ENCODE results near the gene RBM20.
"Not testable (repeated sequence)": the region's sequence is repeated elsewhere in the genome, so short reads cannot be mapped to it uniquely, and the experiment has no call there.

RBM20 gene

DNA sequence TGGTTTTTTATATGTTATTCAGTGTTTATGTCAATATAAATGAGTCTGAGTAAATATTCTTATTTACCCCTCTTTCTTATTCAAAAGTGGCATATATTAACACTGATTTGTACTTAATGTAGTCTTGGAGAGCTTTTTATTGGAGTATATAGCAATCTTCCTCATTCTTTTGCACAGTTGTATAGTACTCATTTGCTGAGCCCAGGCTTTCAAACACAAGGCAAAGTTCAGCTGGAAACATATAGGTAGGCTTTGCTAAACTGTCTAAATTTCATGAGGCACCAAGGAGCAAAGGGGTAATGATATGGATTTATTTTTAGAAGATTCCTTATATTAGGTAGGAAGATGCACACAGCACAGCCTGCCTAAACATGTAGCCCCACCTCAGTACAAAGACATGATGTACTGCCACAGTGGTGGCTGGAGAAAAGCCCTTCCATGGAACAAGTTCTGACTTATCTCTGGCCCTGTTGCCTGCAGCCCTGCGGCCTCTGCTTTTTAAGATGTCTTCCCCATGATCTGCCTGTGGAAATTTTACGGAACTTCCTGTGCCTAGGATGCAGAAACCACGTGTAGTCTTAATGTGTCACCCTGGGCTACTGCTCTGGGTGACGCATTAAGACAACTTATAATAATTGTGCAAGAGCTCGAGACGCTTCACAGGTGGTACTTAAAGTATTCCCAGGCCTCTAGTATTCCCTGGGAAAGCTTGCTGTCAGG lies 218.0 kb downstream of the RBM20 start:
- TF ChIP-seq SUZ12 (IDR thresholded peaks at IDR 0.05; ENCODE audit: extremely low read depth, insufficient read depth, insufficient read length) (no peak), YY1 (IDR thresholded peaks at IDR 0.05; ENCODE audit: insufficient read depth, insufficient read length) (no peak), ZNF274 (IDR thresholded peaks at IDR 0.05; ENCODE audit: low read depth, low read length) (no peak)
- Histone ChIP-seq H3K36me3 (ENCODE audit: insufficient read depth, insufficient read length, low read length) (no peaks in the 10 kb centered on the region), H3K4me3 (ENCODE audit: insufficient read length, low read depth) (no peak overlapping the region), H3K9ac (ENCODE audit: insufficient read length, low read depth) (no peak overlapping the region), H3K27me3 (ENCODE audit: insufficient read depth, insufficient read length) (no peaks in the 10 kb centered on the region), H3K9me3 (ENCODE audit: insufficient read depth, low read length) (no peaks in the 10 kb centered on the region), H3K4me1 (ENCODE audit: insufficient read depth, insufficient read length) (no peaks in the 10 kb centered on the region)
- no peak for DNase-seq (ENCODE audit: low read depth, low spot score)

DNA sequence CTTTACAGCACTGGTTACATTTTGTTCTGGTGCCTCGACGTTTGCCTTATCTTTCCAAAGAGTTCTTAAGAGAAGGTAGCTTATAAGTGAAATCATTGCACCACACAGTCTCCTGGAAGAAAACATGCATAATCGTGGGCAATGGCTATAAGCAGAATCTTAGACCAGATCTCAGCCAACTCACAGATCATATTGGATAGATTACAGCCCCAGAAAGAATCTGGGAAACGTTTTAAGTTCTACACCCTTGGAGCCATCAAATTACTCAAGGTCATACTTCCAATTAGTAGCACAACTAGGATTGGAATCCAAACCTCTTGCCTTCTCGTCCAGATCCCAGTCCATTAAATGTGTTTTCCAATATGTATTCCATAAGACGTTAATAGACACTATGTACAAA lies 218.8 kb downstream of the RBM20 start:
- Histone ChIP-seq H3K27me3 (ENCODE audit: insufficient read depth, insufficient read length) (no peaks in the 10 kb centered on the region), H3K36me3 (ENCODE audit: insufficient read depth, insufficient read length, low read length) (no peaks in the 10 kb centered on the region), H3K9ac (ENCODE audit: insufficient read length, low read depth) (no peak overlapping the region), H3K4me1 (ENCODE audit: insufficient read depth, insufficient read length) (no peaks in the 10 kb centered on the region), H3K9me3 (ENCODE audit: insufficient read depth, low read length) (no peaks in the 10 kb centered on the region), H3K4me3 (ENCODE audit: insufficient read length, low read depth) (no peak overlapping the region)
- DNase-seq (ENCODE audit: low read depth, low spot score), result no peak
- TF ChIP-seq ZNF274 (IDR thresholded peaks at IDR 0.05; ENCODE audit: low read depth, low read length) (no peak), YY1 (IDR thresholded peaks at IDR 0.05; ENCODE audit: insufficient read depth, insufficient read length) (no peak), SUZ12 (IDR thresholded peaks at IDR 0.05; ENCODE audit: extremely low read depth, insufficient read depth, insufficient read length) (no peak)

DNA sequence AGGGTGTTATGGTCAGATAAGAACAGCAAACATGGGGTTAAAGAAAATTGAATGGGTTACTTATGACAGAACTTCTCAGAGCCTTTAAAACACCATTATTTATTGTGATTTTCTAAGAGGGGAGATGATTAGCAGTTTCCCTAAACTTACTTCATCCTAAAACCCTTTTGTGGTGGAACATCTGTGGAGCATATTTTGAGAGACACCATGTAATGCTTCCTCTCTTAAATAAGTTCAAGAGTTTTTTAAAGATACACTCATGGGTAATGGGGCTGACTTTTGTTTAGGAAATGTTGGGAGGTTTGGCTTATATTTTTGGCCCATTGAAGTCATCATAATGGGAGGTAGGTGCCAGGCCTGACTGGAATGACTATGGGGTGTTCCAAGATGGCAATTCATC lies 219.2 kb downstream of the RBM20 start:
- H3K36me3 ChIP-seq (ENCODE audit: insufficient read depth, insufficient read length, low read length), result no peaks in the 10 kb centered on the region
- DNase-seq (ENCODE audit: low read depth, low spot score), result no peak
- no peaks in the 10 kb centered on the region for H3K9me3 ChIP-seq (ENCODE audit: insufficient read depth, low read length)
- H3K27me3 ChIP-seq (ENCODE audit: insufficient read depth, insufficient read length), result no peaks in the 10 kb centered on the region
- TF ChIP-seq ZNF274 (IDR thresholded peaks at IDR 0.05; ENCODE audit: low read depth, low read length) (no peak), SUZ12 (IDR thresholded peaks at IDR 0.05; ENCODE audit: extremely low read depth, insufficient read depth, insufficient read length) (no peak), YY1 (IDR thresholded peaks at IDR 0.05; ENCODE audit: insufficient read depth, insufficient read length) (no peak)
- no peak overlapping the region for H3K4me3 ChIP-seq (ENCODE audit: insufficient read length, low read depth)
- no peaks in the 10 kb centered on the region for H3K4me1 ChIP-seq (ENCODE audit: insufficient read depth, insufficient read length)
- no peak overlapping the region for H3K9ac ChIP-seq (ENCODE audit: insufficient read length, low read depth)

DNA sequence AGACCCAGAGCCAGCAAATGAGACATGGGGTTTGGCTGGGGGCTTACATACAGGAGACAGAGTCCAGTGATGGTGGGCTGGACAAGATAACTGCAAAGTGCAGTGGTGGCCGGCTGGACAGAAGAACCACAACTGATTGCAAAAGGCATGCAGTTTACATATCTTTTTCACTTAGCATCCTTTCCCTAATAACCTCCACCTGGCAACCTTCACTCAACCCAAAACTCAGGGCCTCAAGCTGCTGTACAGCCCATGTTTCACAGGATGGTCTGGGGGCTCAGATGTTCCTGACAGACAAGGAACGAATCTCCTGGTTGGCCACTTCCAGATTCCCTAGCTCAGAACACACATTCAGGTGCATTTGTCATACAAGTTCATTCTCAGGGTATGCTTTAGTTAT lies 219.8 kb downstream of the RBM20 start:
- Histone ChIP-seq H3K36me3 (ENCODE audit: insufficient read depth, insufficient read length, low read length) (no peaks in the 10 kb centered on the region), H3K4me3 (ENCODE audit: insufficient read length, low read depth) (no peak overlapping the region), H3K4me1 (ENCODE audit: insufficient read depth, insufficient read length) (no peaks in the 10 kb centered on the region), H3K9ac (ENCODE audit: insufficient read length, low read depth) (no peak overlapping the region), H3K9me3 (ENCODE audit: insufficient read depth, low read length) (no peaks in the 10 kb centered on the region), H3K27me3 (ENCODE audit: insufficient read depth, insufficient read length) (no peaks in the 10 kb centered on the region)
- DNase-seq (ENCODE audit: low read depth, low spot score), result no peak
- TF ChIP-seq YY1 (IDR thresholded peaks at IDR 0.05; ENCODE audit: insufficient read depth, insufficient read length) (no peak), ZNF274 (IDR thresholded peaks at IDR 0.05; ENCODE audit: low read depth, low read length) (no peak), SUZ12 (IDR thresholded peaks at IDR 0.05; ENCODE audit: extremely low read depth, insufficient read depth, insufficient read length) (no peak)

DNA sequence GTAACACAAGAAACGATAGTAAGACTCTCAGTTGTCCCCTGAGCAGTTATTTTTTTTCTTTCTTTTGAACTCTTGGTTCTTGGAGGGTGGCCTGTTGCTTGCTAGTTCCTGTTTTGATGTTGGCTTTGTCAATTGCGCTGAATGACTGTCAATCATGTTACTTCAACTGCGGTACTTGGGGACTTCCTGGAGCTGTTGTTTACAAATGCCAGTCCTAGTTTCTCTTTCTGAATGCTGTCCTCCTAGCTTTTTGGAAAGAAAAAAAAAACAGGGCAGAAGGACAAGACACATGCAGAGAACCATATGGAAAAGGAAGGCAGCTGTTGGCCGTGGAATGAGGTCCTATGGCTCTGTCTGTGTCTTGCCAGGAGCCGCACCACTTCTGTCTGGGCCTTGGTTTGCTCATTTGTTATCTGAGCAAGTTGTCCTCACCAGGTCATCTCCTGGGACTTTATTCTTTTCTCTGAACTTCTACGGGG lies 220.6 kb downstream of the RBM20 start:
- no peak overlapping the region for H3K4me3 ChIP-seq (ENCODE audit: insufficient read length, low read depth)
- H3K36me3 ChIP-seq (ENCODE audit: insufficient read depth, insufficient read length, low read length), result no peaks in the 10 kb centered on the region
- no peaks in the 10 kb centered on the region for H3K4me1 ChIP-seq (ENCODE audit: insufficient read depth, insufficient read length)
- no peaks in the 10 kb centered on the region for H3K27me3 ChIP-seq (ENCODE audit: insufficient read depth, insufficient read length)
- H3K9ac ChIP-seq (ENCODE audit: insufficient read length, low read depth), result no peak overlapping the region
- no peak for TF ChIP-seq ZNF274 (IDR thresholded peaks at IDR 0.05; ENCODE audit: low read depth, low read length)
- no peak for TF ChIP-seq YY1 (IDR thresholded peaks at IDR 0.05; ENCODE audit: insufficient read depth, insufficient read length)
- no peak for TF ChIP-seq SUZ12 (IDR thresholded peaks at IDR 0.05; ENCODE audit: extremely low read depth, insufficient read depth, insufficient read length)
- no peak for DNase-seq (ENCODE audit: low read depth, low spot score)
- no peaks in the 10 kb centered on the region for H3K9me3 ChIP-seq (ENCODE audit: insufficient read depth, low read length)

DNA sequence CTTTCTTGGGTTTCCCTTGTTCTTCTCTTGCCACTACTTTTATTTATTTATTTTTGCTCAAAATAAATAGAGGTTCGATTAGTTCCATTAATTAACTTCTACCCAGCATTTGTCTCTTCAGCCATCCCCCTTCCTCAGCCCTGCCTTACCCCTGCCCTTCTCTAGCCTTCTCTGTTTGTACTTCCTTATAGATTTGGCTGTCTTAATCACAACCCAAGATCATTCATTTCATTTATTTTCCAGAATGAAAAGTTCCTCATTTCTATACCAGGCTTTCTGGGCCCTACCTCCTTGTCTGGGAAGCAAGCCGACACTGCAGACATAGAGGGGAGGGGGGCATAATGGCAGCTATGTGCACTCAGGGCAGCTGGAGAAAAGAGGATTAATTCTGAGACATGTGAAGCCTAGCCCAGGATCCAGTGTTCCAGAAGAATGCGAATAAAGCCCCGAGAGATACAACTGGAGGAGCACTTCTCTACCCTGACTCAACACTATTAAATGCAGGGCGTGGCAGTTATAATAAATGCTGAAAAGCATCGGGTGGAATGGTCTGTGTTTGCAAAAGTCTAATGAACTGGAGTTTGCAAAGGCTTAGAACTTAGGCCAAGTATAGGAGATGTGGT lies 221.2 kb downstream of the RBM20 start:
- Histone ChIP-seq H3K9me3 (ENCODE audit: insufficient read depth, low read length) (no peaks in the 10 kb centered on the region), H3K9ac (ENCODE audit: insufficient read length, low read depth) (no peak overlapping the region), H3K27me3 (ENCODE audit: insufficient read depth, insufficient read length) (no peaks in the 10 kb centered on the region), H3K4me1 (ENCODE audit: insufficient read depth, insufficient read length) (no peaks in the 10 kb centered on the region), H3K36me3 (ENCODE audit: insufficient read depth, insufficient read length, low read length) (no peaks in the 10 kb centered on the region), H3K4me3 (ENCODE audit: insufficient read length, low read depth) (no peak overlapping the region)
- no peak for DNase-seq (ENCODE audit: low read depth, low spot score)
- TF ChIP-seq SUZ12 (IDR thresholded peaks at IDR 0.05; ENCODE audit: extremely low read depth, insufficient read depth, insufficient read length) (no peak), YY1 (IDR thresholded peaks at IDR 0.05; ENCODE audit: insufficient read depth, insufficient read length) (no peak), ZNF274 (IDR thresholded peaks at IDR 0.05; ENCODE audit: low read depth, low read length) (no peak)

DNA sequence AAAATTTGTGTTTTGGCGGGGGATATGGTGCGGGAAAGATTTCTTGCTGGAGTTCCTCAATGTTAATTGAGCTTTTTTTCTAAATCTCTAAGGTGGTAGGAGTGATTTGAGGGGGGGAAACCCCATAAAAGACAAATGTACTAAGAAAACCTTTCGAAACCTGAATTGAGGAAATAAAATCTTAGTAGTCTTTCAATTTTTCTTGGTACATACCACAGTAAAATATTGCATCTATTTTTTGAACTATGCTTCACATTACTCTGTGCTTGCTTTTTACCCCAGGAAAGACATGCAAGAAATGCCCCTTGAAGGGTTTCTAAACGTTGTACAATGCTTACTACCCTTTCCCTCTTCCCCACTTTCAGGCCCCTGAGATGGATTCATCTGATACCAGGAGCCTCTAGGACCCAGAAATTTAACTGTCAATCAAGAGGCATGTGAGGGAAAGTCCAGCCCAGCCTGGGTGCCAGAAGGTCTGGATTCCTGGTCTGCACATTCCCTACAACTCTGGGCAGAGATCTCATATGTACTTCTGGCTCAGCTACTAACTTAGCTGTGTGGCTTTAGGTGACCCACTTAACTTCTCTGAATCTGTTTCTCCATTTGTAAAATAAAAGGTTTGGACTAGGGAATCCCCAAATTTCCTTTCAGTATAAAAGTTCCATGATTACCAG lies 221.8 kb downstream of the RBM20 start:
- H3K4me3 ChIP-seq (ENCODE audit: insufficient read length, low read depth), result no peak overlapping the region
- no peaks in the 10 kb centered on the region for H3K36me3 ChIP-seq (ENCODE audit: insufficient read depth, insufficient read length, low read length)
- no peaks in the 10 kb centered on the region for H3K4me1 ChIP-seq (ENCODE audit: insufficient read depth, insufficient read length)
- no peaks in the 10 kb centered on the region for H3K27me3 ChIP-seq (ENCODE audit: insufficient read depth, insufficient read length)
- no peak overlapping the region for H3K9ac ChIP-seq (ENCODE audit: insufficient read length, low read depth)
- no peaks in the 10 kb centered on the region for H3K9me3 ChIP-seq (ENCODE audit: insufficient read depth, low read length)
- no peak for TF ChIP-seq YY1 (IDR thresholded peaks at IDR 0.05; ENCODE audit: insufficient read depth, insufficient read length)
- no peak for TF ChIP-seq ZNF274 (IDR thresholded peaks at IDR 0.05; ENCODE audit: low read depth, low read length)
- TF ChIP-seq SUZ12 (IDR thresholded peaks at IDR 0.05; ENCODE audit: extremely low read depth, insufficient read depth, insufficient read length), result no peak
- no peak for DNase-seq (ENCODE audit: low read depth, low spot score)

DNA sequence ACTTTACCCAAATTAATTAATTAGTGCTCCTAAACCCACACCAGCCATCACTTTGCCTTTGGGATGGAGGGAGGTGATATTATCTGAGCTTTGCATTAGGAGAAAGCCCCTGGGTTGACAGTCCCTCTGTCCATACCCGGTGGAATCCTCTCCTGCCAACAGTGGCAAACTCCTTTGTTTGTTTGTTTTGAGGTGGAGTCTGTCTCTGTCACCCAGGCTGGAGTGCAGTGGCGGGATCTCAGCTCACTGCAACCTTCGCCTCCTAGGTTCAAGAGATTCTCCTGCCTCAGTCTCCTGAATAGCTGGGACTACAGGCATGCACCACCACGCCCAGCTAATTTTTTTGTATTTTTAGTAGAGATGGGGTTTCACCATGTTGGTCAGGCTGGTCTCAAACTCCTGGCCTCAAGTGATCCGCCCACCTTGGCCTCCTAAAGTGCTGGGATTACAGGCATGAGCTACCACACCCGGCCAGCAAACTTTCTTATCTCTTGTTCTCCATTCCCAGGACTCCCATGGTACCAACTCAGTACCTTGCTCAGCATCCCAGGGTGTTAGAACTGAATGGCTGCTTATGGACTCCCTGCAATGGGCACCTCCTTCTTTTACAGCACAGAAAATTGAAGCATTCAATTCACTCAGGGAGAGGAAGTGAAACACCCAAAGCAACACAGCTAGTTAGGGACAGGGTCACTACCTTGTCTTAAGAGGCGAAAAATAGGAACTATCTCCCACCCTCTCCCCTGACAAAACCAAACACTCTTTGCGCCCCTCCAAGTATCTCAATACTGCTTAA lies 223.1 kb downstream of the RBM20 start:
- not testable (repeated sequence) for H3K9ac ChIP-seq (ENCODE audit: insufficient read length, low read depth); H3K36me3 ChIP-seq (ENCODE audit: insufficient read depth, insufficient read length, low read length); H3K27me3 ChIP-seq (ENCODE audit: insufficient read depth, insufficient read length); H3K4me3 ChIP-seq (ENCODE audit: insufficient read length, low read depth); H3K4me1 ChIP-seq (ENCODE audit: insufficient read depth, insufficient read length); DNase-seq (ENCODE audit: low read depth, low spot score); H3K9me3 ChIP-seq (ENCODE audit: insufficient read depth, low read length)

Data from NT2/D1 (cell line).